Loucy (cell line): ENCODE data around the gene EPX.

Experiments
- CTCF ChIP-seq: fragments of 200-600 bp; sonication (generic); conservative IDR thresholded peaks from 2 replicates; pipeline ENCODE4 v1.5.1; 2014; ENCODE audit warnings: mild to moderate bottlenecking, antibody characterized with exemption, low read length
- EZH2phosphoT487 ChIP-seq: fragments of 200-600 bp; IDR thresholded peaks from 2 replicates; pipeline ENCODE4 v1.6.1; 2018; ENCODE audit warnings: antibody characterized with exemption, mild to moderate bottlenecking, moderate library complexity, borderline replicate concordance

GRCh38 chr17:58239987-58240386 is 47.5 kb downstream of the EPX start:
- no peak for TF ChIP-seq CTCF
- no peak for TF ChIP-seq EZH2phosphoT487
